ENCODE data around the gene PHACTR3.
A peak's percentile ranks its signal among the peaks of the same experiment; 100 is the strongest.

PHACTR3 gene

GRCh38 chr20:59817406-59817805, 213.1 kb downstream of the PHACTR3 start:
- no peak for TF ChIP-seq CTCF (IDR thresholded peaks at IDR 0.05; ENCODE audit: borderline replicate concordance, control extremely low read depth, extremely low read depth, insufficient read depth, missing control alignments)
- in situ Hi-C loops (cut with MboI; ENCODE audit: low sequenced_read_pairs, unreplicated experiment), result no loop called here
- DNase-seq (ENCODE audit: low spot score), result no peak

- peak; percentile 5 for DNase-seq (ENCODE audit: low spot score)
- in situ Hi-C loops (cut with MboI; ENCODE audit: low sequenced_read_pairs, unreplicated experiment), result no loop called here
- no peak for TF ChIP-seq CTCF (IDR thresholded peaks at IDR 0.05; ENCODE audit: borderline replicate concordance, control extremely low read depth, extremely low read depth, insufficient read depth, missing control alignments)
Observed at GRCh38 chr20:59817846-59818615, 213.7 kb downstream of the PHACTR3 start.

- in situ Hi-C loops (cut with MboI; ENCODE audit: low sequenced_read_pairs, unreplicated experiment), result no loop called here
- no peak for TF ChIP-seq CTCF (IDR thresholded peaks at IDR 0.05; ENCODE audit: borderline replicate concordance, control extremely low read depth, extremely low read depth, insufficient read depth, missing control alignments)
- no peak for DNase-seq (ENCODE audit: low spot score)
Observed at GRCh38 chr20:59818911-59819310, 214.6 kb downstream of the PHACTR3 start.

- TF ChIP-seq CTCF (IDR thresholded peaks at IDR 0.05; ENCODE audit: borderline replicate concordance, control extremely low read depth, extremely low read depth, insufficient read depth, missing control alignments), result no peak
- in situ Hi-C loops (cut with MboI; ENCODE audit: low sequenced_read_pairs, unreplicated experiment), result no loop called here
- no peak for DNase-seq (ENCODE audit: low spot score)
Observed at GRCh38 chr20:59819496-59820203, 215.3 kb downstream of the PHACTR3 start.

GRCh38 chr20:59820204-59821041, 216.1 kb downstream of the PHACTR3 start:
- DNase-seq (ENCODE audit: low spot score), result peak; percentile 26
- in situ Hi-C loops (cut with MboI; ENCODE audit: low sequenced_read_pairs, unreplicated experiment), result no loop called here
- TF ChIP-seq CTCF (IDR thresholded peaks at IDR 0.05; ENCODE audit: borderline replicate concordance, control extremely low read depth, extremely low read depth, insufficient read depth, missing control alignments), result no peak

GRCh38 chr20:59821201-59821600, 216.9 kb downstream of the PHACTR3 start:
- in situ Hi-C loops (cut with MboI; ENCODE audit: low sequenced_read_pairs, unreplicated experiment), result no loop called here
- TF ChIP-seq CTCF (IDR thresholded peaks at IDR 0.05; ENCODE audit: borderline replicate concordance, control extremely low read depth, extremely low read depth, insufficient read depth, missing control alignments), result no peak
- peak; percentile 8 for DNase-seq (ENCODE audit: low spot score)
